K562 (cell line): Measurements from ENCODE around the gene ZNF548. TPM values are rescaled to one million over a fixed set of nuclear protein-coding genes. Genes with fewer than 3 reads are reported as not detected.
A peak's percentile ranks its signal among the peaks of the same experiment; 100 is the strongest.

Experiments used
- ARNT ChIP-seq, 2 experiments: fragments of 450-650 bp; IDR thresholded peaks; 2 replicates each; pipeline ENCODE4 v1.6.1; 2016; ENCODE audit warnings: mild to moderate bottlenecking in 1 of 2
- CBFA2T2 ChIP-seq: fragments of 450-650 bp; conservative IDR thresholded peaks from 2 replicates; pipeline ENCODE4 v1.6.1; 2017; ENCODE audit warnings: mild to moderate bottlenecking
- E2F8 ChIP-seq: fragments of 450-650 bp; IDR thresholded peaks from 2 replicates; pipeline ENCODE4 v1.7.1; 2018; ENCODE audit warnings: mild to moderate bottlenecking, low read depth; ENCODE audit not compliant: partially characterized antibody
- ETS1 ChIP-seq: conservative IDR thresholded peaks from 2 replicates; pipeline ENCODE4 v1.6.1; 2011; ENCODE audit warnings: low read depth, mild to moderate bottlenecking, low read length; ENCODE audit not compliant: control insufficient read depth
- NCOA1 ChIP-seq: fragments of 450-650 bp; IDR thresholded peaks from 2 replicates; pipeline ENCODE4 v1.6.1; 2016; ENCODE audit warnings: low read depth
- PHF21A ChIP-seq: fragments of 450-650 bp; IDR thresholded peaks from 2 replicates; pipeline ENCODE4 v1.6.1; 2017; ENCODE audit warnings: low read depth, borderline replicate concordance
- PML ChIP-seq: IDR thresholded peaks from 2 replicates; pipeline ENCODE4 v1.6.1; 2012; ENCODE audit warnings: low read length, inconsistent platforms
- RBM15 ChIP-seq: fragments of 200-400 bp; formaldehyde crosslinking; IDR thresholded peaks from 2 replicates; pipeline ENCODE4 v1.6.1; 2018; ENCODE audit warnings: mild to moderate bottlenecking, low read length, moderate library complexity; ENCODE audit not compliant: insufficient read depth
- SMAD3 ChIP-seq: fragments of 450-650 bp; formaldehyde crosslinking; conservative IDR thresholded peaks from 2 replicates; pipeline ENCODE4 v1.4.0; 2020; ENCODE audit warnings: mild to moderate bottlenecking
- TAF15 ChIP-seq: fragments of 200-400 bp; formaldehyde crosslinking; IDR thresholded peaks from 2 replicates; pipeline ENCODE4 v1.6.1; 2017; ENCODE audit warnings: mild to moderate bottlenecking, low read depth, low read length, moderate library complexity
- THAP12 ChIP-seq: fragments of 250-450 bp; sonication (Bioruptor Pico); IDR thresholded peaks from 2 replicates; pipeline ENCODE4 v1.9.0; 2021; ENCODE audit warnings: mild to moderate bottlenecking, inconsistent platforms
- UBTF ChIP-seq, 2 experiments: IDR thresholded peaks; 2 replicates each; pipeline ENCODE4 v1.6.1; 2012; ENCODE audit warnings: improper control_type of control experiment in 2 of 2, low read depth in 2 of 2, low read length in 2 of 2, borderline replicate concordance in 1 of 2
- ZBTB34 ChIP-seq: fragments of 250-450 bp; sonication (Bioruptor Pico); IDR thresholded peaks from 2 replicates; pipeline ENCODE4 v1.8.0; 2021; ENCODE audit warnings: mild to moderate bottlenecking, moderate library complexity
- ZFP30 ChIP-seq: fragments of 250-450 bp; sonication (Bioruptor Pico); IDR thresholded peaks from 2 replicates; pipeline ENCODE4 v1.8.0; 2022; ENCODE audit warnings: moderate library complexity, mild to moderate bottlenecking, inconsistent platforms, borderline replicate concordance
- ZNF212 ChIP-seq: fragments of 450-650 bp; formaldehyde crosslinking; IDR thresholded peaks from 2 replicates; pipeline ENCODE4 v1.4.0; 2020; ENCODE audit warnings: mild to moderate bottlenecking
- ZNF217 ChIP-seq: sonication (generic); formaldehyde crosslinking; IDR thresholded peaks from 2 replicates; pipeline ENCODE4 v1.8.0; 2022; ENCODE audit warnings: mild to moderate bottlenecking, missing genetic modification reagents
- ZNF274 ChIP-seq: IDR thresholded peaks from 2 replicates; pipeline ENCODE4 v1.6.1; 2011; ENCODE audit warnings: low read depth, mild to moderate bottlenecking, low read length, moderate library complexity, borderline replicate concordance
- ZSCAN32 ChIP-seq: fragments of 450-650 bp; formaldehyde crosslinking; IDR thresholded peaks from 2 replicates; pipeline ENCODE4 v1.4.0; 2020; ENCODE audit warnings: mild to moderate bottlenecking, moderate library complexity
- polyA plus RNA-seq, 8 experiments: library from polyadenylated mRNA; depleted of rRNA in 4 of 8; stranded (reverse) in 5 of 8; unstranded in 3 of 8; fragments of >200 nt; fragmentation: Nextera tagmentation in 2 of 8; fragmentation: Illumina TruSeq in 1 of 8; extraction: Ambion mirVana in 2 of 8; extraction: Trizol in 1 of 8; gene quantifications; 2 replicates each; pipeline versions ENCODE4 v1.2.1 to v1.2.3, GENCODE V29; 2011 to 2014; ENCODE audit warnings: inconsistent platforms in 1 of 8, missing spikeins in 1 of 8
- total RNA-seq, 7 experiments: library from RNA; depleted of rRNA in 6 of 7; stranded (reverse); fragments of >200 nt in 6 of 7; fragmentation: Illumina TruSeq in 2 of 7; extraction: Trizol in 2 of 7; gene quantifications; 2 replicates each; pipeline versions ENCODE4 v1.2.1 to v1.2.3, GENCODE V29; 2011 to 2021; ENCODE audit warnings: low replicate concordance in 1 of 7

Gene ZNF548
- total and polyA plus RNA-seq, 9 of the 15 experiments (the other 6 are each of a cell fraction or from before 2014, with no cell fraction given), result 1.5 to 8.7 (median 4.5) TPM

GRCh38 chr19:57362997-57363687, 26.5 kb upstream of the ZNF548 start, which contains the start of the genes TRAPPC2B and ZNF547 (continued):
- TF ChIP-seq UBTF (IDR thresholded peaks at IDR 0.05; ENCODE audit: borderline replicate concordance in 1 of 2, low read depth in 2 of 2, low read length in 2 of 2), result no peak
- TF ChIP-seq ARNT (IDR thresholded peaks at IDR 0.05), result no peak
- no peak for TF ChIP-seq ETS1
- TF ChIP-seq ZFP30 (CRISPR knock-in tag), result no peak
- no peak for TF ChIP-seq RBM15
- TF ChIP-seq ZNF217 (CRISPR knock-in tag), result no peak
- TF ChIP-seq ZNF212, result no peak
- no peak for TF ChIP-seq PML
- TF ChIP-seq CBFA2T2, result no peak
- TF ChIP-seq THAP12 (CRISPR knock-in tag), result no peak
- no peak for TF ChIP-seq ZNF274
- TF ChIP-seq ZBTB34 (CRISPR knock-in tag), result no peak
- TF ChIP-seq ZSCAN32 (CRISPR knock-in tag), result no peak
- TF ChIP-seq E2F8, result no peak
- TF ChIP-seq NCOA1, result peak; percentile 84
- TF ChIP-seq PHF21A, result no peak
- TF ChIP-seq SMAD3 (CRISPR knock-in tag), result no peak
- TF ChIP-seq TAF15, result no peak
